Activated naive CD8-positive, alpha-beta T cell treated with anti-CD3 and anti-CD28 coated beads, Interleukin-2, amount 10 ng/mL, durations not matched to agents 7 days and 5 days (primary cell): ENCODE results near the gene MYO6. TPM values are rescaled to one million over a fixed set of nuclear protein-coding genes. Genes with fewer than 3 reads are reported as not detected.

Experiments used
- ATAC-seq: fragments of 150-1000 bp; cut with Tn5 transposase; one replicate; pipeline ENCODE4 v1.10.0; 2021; ENCODE audit warnings: low read depth, moderate library complexity
- POLR2A ChIA-PET: fragments of 350-600 bp; sonication (Branson Sonifier 250); formaldehyde crosslinking; loops from one replicate; lab custom pipeline; 2021; ENCODE audit warnings: antibody characterized with exemption; lab: Charles Lee
- DNase-seq: peaks from one replicate; pipeline ENCODE4 v3.0.0; 2021
- H3K27ac Mint-ChIP-seq: one replicate; pipeline ENCODE4 v1.8.0; 2022; ENCODE audit warnings: mild to moderate bottlenecking, mixed read lengths
- H3K27me3 Mint-ChIP-seq: one replicate; pipeline ENCODE4 v1.8.0; 2022; ENCODE audit warnings: mild to moderate bottlenecking, moderate library complexity, mixed read lengths
- H3K36me3 Mint-ChIP-seq: one replicate; pipeline ENCODE4 v1.8.0; 2021; ENCODE audit warnings: mild to moderate bottlenecking, mixed read lengths
- H3K4me1 Mint-ChIP-seq: one replicate; pipeline ENCODE4 v1.8.0; 2021; ENCODE audit warnings: mixed read lengths
- H3K4me3 Mint-ChIP-seq: one replicate; pipeline ENCODE4 v1.8.0; 2022; ENCODE audit warnings: mild to moderate bottlenecking, moderate library complexity, mixed read lengths
- H3K9me3 Mint-ChIP-seq: one replicate; pipeline ENCODE4 v1.8.0; 2021; ENCODE audit warnings: mixed read lengths
- total RNA-seq, 2 experiments: library from RNA; stranded (reverse); gene quantifications; one replicate each; pipeline ENCODE4 v1.2.3, GENCODE V29; 2021

Gene MYO6
- total RNA-seq, 2 experiments from 2014 or later = 2.5 to 3.3 TPM

GRCh38 chr6:75936682-75937081 lies 187.6 kb downstream of the MYO6 start:
- Mint-ChIP-seq H3K9me3 (no peaks in the 10 kb centered on the region), H3K27ac (no peak overlapping the region), H3K36me3 (no peaks in the 10 kb centered on the region), H3K4me1 (peaks cover 5% of the 10 kb centered on the region), H3K4me3 (no peak overlapping the region), H3K27me3 (peaks cover 20% of the 10 kb centered on the region)
- ATAC-seq (no peak), DNase-seq (no peak)
- POLR2A ChIA-PET = no interaction called here

DNA sequence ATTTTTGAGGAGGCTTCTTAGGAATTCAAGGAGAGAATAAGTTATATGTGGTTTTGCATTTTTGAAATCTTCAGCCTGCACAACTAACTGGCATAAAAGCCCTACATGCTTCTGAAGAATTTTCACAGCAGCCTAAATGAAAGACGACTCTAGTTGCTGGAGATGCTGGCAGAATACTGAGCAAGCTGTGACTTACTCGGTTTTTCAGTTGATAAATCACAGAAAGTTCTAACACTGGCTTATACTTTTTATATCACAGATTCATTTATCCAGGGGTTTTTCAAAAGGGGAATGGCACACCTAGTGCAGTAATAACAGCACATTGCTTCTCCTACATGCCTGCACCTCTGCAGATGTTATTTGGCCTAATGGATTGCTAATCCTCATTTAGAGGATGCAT lies 188.8 kb downstream of the MYO6 start:
- H3K27ac Mint-ChIP-seq = no peak overlapping the region
- peaks cover 20% of the 10 kb centered on the region for H3K27me3 Mint-ChIP-seq
- H3K4me1 Mint-ChIP-seq = peaks cover 5% of the 10 kb centered on the region
- ATAC-seq (no peak), DNase-seq (no peak)
- H3K36me3 Mint-ChIP-seq = no peaks in the 10 kb centered on the region
- H3K9me3 Mint-ChIP-seq = no peaks in the 10 kb centered on the region
- no peak overlapping the region for H3K4me3 Mint-ChIP-seq
- POLR2A ChIA-PET = no interaction called here

- H3K4me1 Mint-ChIP-seq = no peaks in the 10 kb centered on the region
- no peaks in the 10 kb centered on the region for H3K9me3 Mint-ChIP-seq
- DNase-seq (no peak), ATAC-seq (no peak)
- H3K36me3 Mint-ChIP-seq = no peaks in the 10 kb centered on the region
- POLR2A ChIA-PET = no interaction called here
- no peak overlapping the region for H3K4me3 Mint-ChIP-seq
- no peak overlapping the region for H3K27ac Mint-ChIP-seq
- peaks cover 5% of the 10 kb centered on the region for H3K27me3 Mint-ChIP-seq
These were observed 191.5 kb downstream of the MYO6 start for GRCh38 chr6:75940564-75940963.

- H3K9me3 Mint-ChIP-seq = no peaks in the 10 kb centered on the region
- POLR2A ChIA-PET = no interaction called here
- no peak overlapping the region for H3K27ac Mint-ChIP-seq
- peaks cover 4% of the 10 kb centered on the region for H3K27me3 Mint-ChIP-seq
- H3K4me1 Mint-ChIP-seq = no peaks in the 10 kb centered on the region
- H3K36me3 Mint-ChIP-seq = no peaks in the 10 kb centered on the region
- ATAC-seq (no peak), DNase-seq (no peak)
- H3K4me3 Mint-ChIP-seq = no peak overlapping the region
These were observed 192.5 kb downstream of the MYO6 start for GRCh38 chr6:75941509-75941908.

DNA sequence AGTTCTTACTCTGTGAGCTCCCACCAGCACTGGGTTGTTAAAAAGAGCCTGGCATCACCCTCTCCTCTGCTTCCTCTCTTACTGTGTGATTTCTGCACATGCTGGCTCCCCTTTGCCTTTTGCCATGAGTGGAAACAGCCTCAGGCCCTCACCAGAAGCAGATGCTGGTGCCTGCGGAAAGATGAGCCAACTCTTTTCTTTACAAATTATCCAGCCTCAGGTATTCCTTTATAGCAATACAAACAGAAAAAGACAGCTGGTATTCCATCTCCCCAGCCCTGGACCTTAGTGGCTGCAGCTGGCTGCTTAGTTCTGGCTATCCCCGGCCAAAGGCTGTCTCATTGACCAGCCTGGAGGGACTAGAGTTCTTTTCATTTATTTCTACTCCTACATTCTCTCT lies 194.3 kb downstream of the MYO6 start:
- POLR2A ChIA-PET = no interaction called here

DNA sequence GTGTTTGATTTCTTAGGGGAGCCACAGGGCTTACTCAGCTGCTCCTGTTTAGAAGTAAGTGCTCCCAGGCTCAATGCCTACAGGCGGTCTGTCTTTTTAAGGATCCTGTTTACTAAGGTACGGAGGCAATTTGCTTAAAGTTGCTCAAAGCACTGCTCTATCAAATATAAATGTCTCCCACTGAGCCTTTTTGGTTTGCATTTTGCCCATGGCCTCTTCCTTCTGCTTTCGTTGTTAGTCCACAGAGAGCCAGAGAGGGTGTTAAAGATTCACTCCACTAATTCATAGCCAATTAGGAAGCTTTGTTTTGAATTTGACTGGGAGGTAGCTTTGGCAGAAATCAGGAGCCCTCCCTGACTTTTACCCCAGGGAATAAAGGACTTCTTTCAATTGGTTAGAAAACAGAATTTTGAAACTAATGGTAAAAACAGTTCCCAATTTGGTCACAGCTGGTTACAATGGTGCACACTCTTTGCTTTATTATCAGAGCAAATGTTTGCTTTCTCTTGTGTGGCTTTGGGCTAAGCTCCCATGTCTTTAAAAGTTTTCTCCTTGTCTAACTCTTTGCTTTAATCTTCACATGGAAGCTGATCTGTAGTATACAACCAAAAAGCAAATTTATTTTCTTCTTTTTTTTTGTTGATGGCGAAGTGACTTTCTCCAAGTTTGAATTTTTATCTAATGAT lies 197.2 kb downstream of the MYO6 start:
- Mint-ChIP-seq H3K4me3 (no peak overlapping the region), H3K27me3 (peaks cover 7% of the 10 kb centered on the region), H3K27ac (no peak overlapping the region), H3K4me1 (no peaks in the 10 kb centered on the region), H3K36me3 (no peaks in the 10 kb centered on the region), H3K9me3 (no peaks in the 10 kb centered on the region)
- DNase-seq = no peak
- no peak for ATAC-seq
- POLR2A ChIA-PET = no interaction called here

More for the DNA sequence above, 194.3 kb downstream of the MYO6 start:
- H3K4me1 Mint-ChIP-seq = no peaks in the 10 kb centered on the region
- H3K4me3 Mint-ChIP-seq = no peak overlapping the region
- no peak for DNase-seq
- no peaks in the 10 kb centered on the region for H3K9me3 Mint-ChIP-seq
- no peak overlapping the region for H3K27ac Mint-ChIP-seq
- peaks cover 4% of the 10 kb centered on the region for H3K27me3 Mint-ChIP-seq
- no peak for ATAC-seq
- no peaks in the 10 kb centered on the region for H3K36me3 Mint-ChIP-seq

- no peaks in the 10 kb centered on the region for H3K4me1 Mint-ChIP-seq
- H3K27me3 Mint-ChIP-seq = peaks cover 7% of the 10 kb centered on the region
- no peak for ATAC-seq
- no peaks in the 10 kb centered on the region for H3K9me3 Mint-ChIP-seq
- POLR2A ChIA-PET = no interaction called here
- no peak for DNase-seq
- no peak overlapping the region for H3K4me3 Mint-ChIP-seq
- no peak overlapping the region for H3K27ac Mint-ChIP-seq
- no peaks in the 10 kb centered on the region for H3K36me3 Mint-ChIP-seq
These were observed 198.9 kb downstream of the MYO6 start for GRCh38 chr6:75947935-75948334.

DNA sequence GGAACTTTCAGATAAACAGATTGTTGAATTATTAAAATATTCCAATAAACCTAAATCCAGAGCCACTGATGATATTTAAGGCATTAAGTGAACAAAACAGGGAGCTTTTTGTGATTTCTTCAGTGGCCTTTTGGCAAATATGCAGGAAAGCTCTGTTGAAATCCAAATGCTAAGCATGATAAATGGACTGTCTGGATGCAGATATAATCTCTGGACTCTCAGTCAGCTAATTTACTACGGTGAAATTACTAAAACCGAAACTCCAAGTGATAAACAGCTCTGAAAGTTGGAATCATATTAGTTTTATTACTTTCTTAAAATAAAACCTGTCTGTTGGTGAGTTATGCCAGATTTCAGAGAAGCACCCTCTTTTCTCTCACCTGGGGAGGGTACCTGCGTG lies 203.1 kb downstream of the MYO6 start:
- DNase-seq = no peak
- no peak for ATAC-seq
- peaks cover 5% of the 10 kb centered on the region for H3K27me3 Mint-ChIP-seq
- H3K9me3 Mint-ChIP-seq = no peaks in the 10 kb centered on the region
- H3K4me3 Mint-ChIP-seq = no peak overlapping the region
- POLR2A ChIA-PET = no interaction called here
- H3K4me1 Mint-ChIP-seq = no peaks in the 10 kb centered on the region
- no peak overlapping the region for H3K27ac Mint-ChIP-seq
- no peaks in the 10 kb centered on the region for H3K36me3 Mint-ChIP-seq

GRCh38 chr6:75963569-75963968 lies 214.5 kb downstream of the MYO6 start:
- no peak for ATAC-seq
- H3K27ac Mint-ChIP-seq = no peak overlapping the region

DNA sequence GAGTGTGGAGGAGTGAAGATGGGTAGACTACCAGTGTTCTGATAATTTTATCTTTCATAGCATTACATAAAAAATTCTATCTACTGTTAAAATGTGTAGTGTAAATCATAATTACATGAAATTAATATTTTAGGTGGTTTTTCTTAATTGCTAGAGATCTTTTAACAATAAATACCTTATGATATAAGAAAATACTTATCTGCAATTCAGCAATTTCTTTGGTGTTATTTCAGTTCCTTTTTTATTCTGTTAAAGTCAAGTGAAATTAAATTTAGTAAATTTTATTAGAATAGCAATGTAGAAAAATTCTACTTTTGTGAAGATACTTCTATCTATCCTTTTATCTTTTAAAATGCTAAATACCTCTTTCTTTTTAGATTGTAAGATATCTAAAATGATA lies 219.1 kb downstream of the MYO6 start:
- POLR2A ChIA-PET = no interaction called here
- Mint-ChIP-seq H3K4me3 (no peak overlapping the region), H3K4me1 (no peaks in the 10 kb centered on the region), H3K36me3 (no peaks in the 10 kb centered on the region), H3K9me3 (no peaks in the 10 kb centered on the region), H3K27ac (no peak overlapping the region), H3K27me3 (no peaks in the 10 kb centered on the region)
- ATAC-seq = no peak
- no peak for DNase-seq

More at GRCh38 chr6:75963569-75963968, 214.5 kb downstream of the MYO6 start:
- Mint-ChIP-seq H3K4me3 (no peak overlapping the region), H3K9me3 (no peaks in the 10 kb centered on the region), H3K36me3 (no peaks in the 10 kb centered on the region), H3K27me3 (no peaks in the 10 kb centered on the region), H3K4me1 (no peaks in the 10 kb centered on the region)
- DNase-seq = no peak
- POLR2A ChIA-PET = no interaction called here

Other genes starting within 250 kb of the MYO6 start
- gene SENP6, start 147.4 kb upstream of the MYO6 start, total RNA-seq = 10 to 100 TPM; 83.7 to 97.0 TPM